ENCODE results near the gene SPARC.

Gene SPARC

GRCh38 chr5:151657114-151657513 lies 29.6 kb downstream of the SPARC start:
- no peak for DNase-seq

GRCh38 chr5:151656311-151656710 lies 30.4 kb downstream of the SPARC start:
- DNase-seq, result no peak

- peak; percentile 68 for DNase-seq
Measured at GRCh38 chr5:151651997-151652645, 34.6 kb downstream of the SPARC start.

GRCh38 chr5:151648988-151649387 lies 37.7 kb downstream of the SPARC start:
- no peak for DNase-seq

- no peak for DNase-seq
Measured at GRCh38 chr5:151648089-151648488, 38.6 kb downstream of the SPARC start.

- no peak for DNase-seq
Measured at GRCh38 chr5:151647320-151647861, 39.3 kb downstream of the SPARC start.

- DNase-seq, result no peak
Measured at GRCh38 chr5:151646334-151646733, 40.4 kb downstream of the SPARC start.

- no peak for DNase-seq
Measured at GRCh38 chr5:151643388-151643787, 43.3 kb downstream of the SPARC start.

GRCh38 chr5:151642472-151643140 lies 44.1 kb downstream of the SPARC start:
- no peak for DNase-seq

GRCh38 chr5:151638619-151639018 lies 48.1 kb downstream of the SPARC start:
- DNase-seq, result no peak

- no peak for DNase-seq
Measured at GRCh38 chr5:151637676-151638075, 49.0 kb downstream of the SPARC start.

- DNase-seq, result no peak
Measured at GRCh38 chr5:151633892-151634291, 52.8 kb downstream of the SPARC start.

GRCh38 chr5:151632941-151633340 lies 53.8 kb downstream of the SPARC start:
- DNase-seq, result no peak

- DNase-seq, result no peak
Measured at GRCh38 chr5:151632524-151632923, 54.2 kb downstream of the SPARC start.

GRCh38 chr5:151631941-151632340 lies 54.8 kb downstream of the SPARC start:
- no peak for DNase-seq

- no peak for DNase-seq
Measured at GRCh38 chr5:151630088-151630487, 56.6 kb downstream of the SPARC start.

GRCh38 chr5:151628112-151628823 lies 58.4 kb downstream of the SPARC start:
- no peak for DNase-seq

- no peak for DNase-seq
Measured at GRCh38 chr5:151627650-151628049, 59.1 kb downstream of the SPARC start.

GRCh38 chr5:151625285-151625684 lies 61.4 kb downstream of the SPARC start:
- no peak for DNase-seq

- DNase-seq, result no peak
Measured at GRCh38 chr5:151624476-151624875, 62.2 kb downstream of the SPARC start.

GRCh38 chr5:151622367-151623088 lies 64.2 kb downstream of the SPARC start:
- no peak for DNase-seq

- no peak for DNase-seq
Measured at GRCh38 chr5:151620461-151620840, 66.3 kb downstream of the SPARC start.

GRCh38 chr5:151619812-151620460 lies 66.8 kb downstream of the SPARC start:
- DNase-seq, result no peak
